Measurements from ENCODE around the gene AGRN. TPM values are rescaled to one million over a fixed set of nuclear protein-coding genes. Genes with fewer than 3 reads are reported as not detected.

AGRN gene
- total RNA-seq, 1 donor from 2014 or later = 27.6 TPM

- intact Hi-C loops (cut with micrococcal nuclease) = no loop called here
- Mint-ChIP-seq H3K4me3 (ENCODE audit: low read depth) (no peak overlapping the region), H3K36me3 (ENCODE audit: low read depth) (no peaks in the 10 kb centered on the region), H3K27me3 (ENCODE audit: low read depth) (peaks cover 10% of the 10 kb centered on the region), H3K4me1 (ENCODE audit: low read depth) (peaks cover 2% of the 10 kb centered on the region), H3K9me3 (no peaks in the 10 kb centered on the region), H3K27ac (no peak overlapping the region)
- DNase-seq (ENCODE audit: low spot score) = no peak
Observed at GRCh38 chr1:978069-978834, 41.7 kb upstream of the AGRN start.

GRCh38 chr1:978835-979743, 40.8 kb upstream of the AGRN start:
- H3K27ac Mint-ChIP-seq = no peak overlapping the region
- no peaks in the 10 kb centered on the region for H3K9me3 Mint-ChIP-seq
- H3K36me3 Mint-ChIP-seq (ENCODE audit: low read depth) = no peaks in the 10 kb centered on the region
- H3K27me3 Mint-ChIP-seq (ENCODE audit: low read depth) = peaks cover 13% of the 10 kb centered on the region
- no peak overlapping the region for H3K4me3 Mint-ChIP-seq (ENCODE audit: low read depth)
- intact Hi-C loops (cut with micrococcal nuclease) = no loop called here
- H3K4me1 Mint-ChIP-seq (ENCODE audit: low read depth) = peaks cover 2% of the 10 kb centered on the region
- no peak for DNase-seq (ENCODE audit: low spot score)

GRCh38 chr1:979744-980072, 40.2 kb upstream of the AGRN start:
- Mint-ChIP-seq H3K27ac (no peak overlapping the region), H3K36me3 (ENCODE audit: low read depth) (no peaks in the 10 kb centered on the region), H3K4me3 (ENCODE audit: low read depth) (no peak overlapping the region), H3K9me3 (no peaks in the 10 kb centered on the region), H3K4me1 (ENCODE audit: low read depth) (peaks cover 2% of the 10 kb centered on the region), H3K27me3 (ENCODE audit: low read depth) (peaks cover 13% of the 10 kb centered on the region)
- no peak for DNase-seq (ENCODE audit: low spot score)
- intact Hi-C loops (cut with micrococcal nuclease) = no loop called here

- Mint-ChIP-seq H3K4me3 (ENCODE audit: low read depth) (no peak overlapping the region), H3K36me3 (ENCODE audit: low read depth) (no peaks in the 10 kb centered on the region), H3K4me1 (ENCODE audit: low read depth) (peaks cover 2% of the 10 kb centered on the region), H3K27ac (no peak overlapping the region), H3K27me3 (ENCODE audit: low read depth) (peaks cover 12% of the 10 kb centered on the region), H3K9me3 (no peaks in the 10 kb centered on the region)
- DNase-seq (ENCODE audit: low spot score) = no peak
- intact Hi-C loops (cut with micrococcal nuclease) = no loop called here
Observed at GRCh38 chr1:980137-980571, 39.8 kb upstream of the AGRN start.

- intact Hi-C loops (cut with micrococcal nuclease) = no loop called here
- H3K36me3 Mint-ChIP-seq (ENCODE audit: low read depth) = no peaks in the 10 kb centered on the region
- peaks cover 2% of the 10 kb centered on the region for H3K4me1 Mint-ChIP-seq (ENCODE audit: low read depth)
- H3K9me3 Mint-ChIP-seq = no peaks in the 10 kb centered on the region
- peaks cover 16% of the 10 kb centered on the region for H3K27me3 Mint-ChIP-seq (ENCODE audit: low read depth)
- no peak overlapping the region for H3K4me3 Mint-ChIP-seq (ENCODE audit: low read depth)
- no peak for DNase-seq (ENCODE audit: low spot score)
- H3K27ac Mint-ChIP-seq = no peak overlapping the region
Observed at GRCh38 chr1:980602-981395, 39.1 kb upstream of the AGRN start.

- Mint-ChIP-seq H3K27me3 (ENCODE audit: low read depth) (peaks cover 15% of the 10 kb centered on the region), H3K36me3 (ENCODE audit: low read depth) (no peaks in the 10 kb centered on the region), H3K9me3 (no peaks in the 10 kb centered on the region), H3K4me3 (ENCODE audit: low read depth) (no peak overlapping the region), H3K27ac (no peak overlapping the region), H3K4me1 (ENCODE audit: low read depth) (peaks cover 2% of the 10 kb centered on the region)
- intact Hi-C loops (cut with micrococcal nuclease) = no loop called here
- DNase-seq (ENCODE audit: low spot score) = no peak
Observed at GRCh38 chr1:981491-981954, 38.4 kb upstream of the AGRN start.

GRCh38 chr1:981955-982558, 37.9 kb upstream of the AGRN start, which contains the start of gene PERM1:
Gene PERM1, minus strand, starts transcription at chr1:982093. Its CDS starts 1,064 bp downstream, at chr1:981029.
- Mint-ChIP-seq H3K27me3 (ENCODE audit: low read depth) (peaks cover 15% of the 10 kb centered on the region), H3K4me1 (ENCODE audit: low read depth) (peaks cover 2% of the 10 kb centered on the region), H3K9me3 (no peaks in the 10 kb centered on the region), H3K4me3 (ENCODE audit: low read depth) (no peak within 1 kb of the TSS), H3K27ac (no peak within 1 kb of the TSS), H3K36me3 (ENCODE audit: low read depth) (no peaks in the 10 kb centered on the region)
- no peak for DNase-seq (ENCODE audit: low spot score)
- intact Hi-C loops (cut with micrococcal nuclease) = no loop called here

GRCh38 chr1:982765-983436, 37.0 kb upstream of the AGRN start:
- Mint-ChIP-seq H3K4me3 (ENCODE audit: low read depth) (no peak overlapping the region), H3K27ac (no peak overlapping the region), H3K27me3 (ENCODE audit: low read depth) (peaks cover 15% of the 10 kb centered on the region), H3K4me1 (ENCODE audit: low read depth) (peaks cover 2% of the 10 kb centered on the region), H3K9me3 (no peaks in the 10 kb centered on the region), H3K36me3 (ENCODE audit: low read depth) (no peaks in the 10 kb centered on the region)
- intact Hi-C loops (cut with micrococcal nuclease) = no loop called here
- DNase-seq (ENCODE audit: low spot score) = no peak

- no peak for DNase-seq (ENCODE audit: low spot score)
- H3K36me3 Mint-ChIP-seq (ENCODE audit: low read depth) = no peaks in the 10 kb centered on the region
- H3K4me1 Mint-ChIP-seq (ENCODE audit: low read depth) = no peaks in the 10 kb centered on the region
- H3K27ac Mint-ChIP-seq = no peak overlapping the region
- H3K27me3 Mint-ChIP-seq (ENCODE audit: low read depth) = peaks cover 22% of the 10 kb centered on the region
- H3K9me3 Mint-ChIP-seq = no peaks in the 10 kb centered on the region
- H3K4me3 Mint-ChIP-seq (ENCODE audit: low read depth) = no peak overlapping the region
- intact Hi-C loops (cut with micrococcal nuclease) = loop anchor here (2.0 kb wide), 1 partner anchor 79 kb away; no protein-coding TSS in a partner anchor
Observed at GRCh38 chr1:983798-984475, 36.0 kb upstream of the AGRN start.

GRCh38 chr1:984476-984814, 35.5 kb upstream of the AGRN start:
- intact Hi-C loops (cut with micrococcal nuclease) = loop anchor here (2.0 kb wide), 1 partner anchor 78 kb away; no protein-coding TSS in a partner anchor
- Mint-ChIP-seq H3K9me3 (no peaks in the 10 kb centered on the region), H3K4me3 (ENCODE audit: low read depth) (no peak overlapping the region), H3K27me3 (ENCODE audit: low read depth) (peaks cover 26% of the 10 kb centered on the region), H3K4me1 (ENCODE audit: low read depth) (no peaks in the 10 kb centered on the region), H3K27ac (no peak overlapping the region), H3K36me3 (ENCODE audit: low read depth) (no peaks in the 10 kb centered on the region)
- no peak for DNase-seq (ENCODE audit: low spot score)

GRCh38 chr1:985126-985525, 34.8 kb upstream of the AGRN start:
- DNase-seq (ENCODE audit: low spot score) = no peak
- Mint-ChIP-seq H3K4me3 (ENCODE audit: low read depth) (no peak overlapping the region), H3K27me3 (ENCODE audit: low read depth) (peaks cover 26% of the 10 kb centered on the region), H3K4me1 (ENCODE audit: low read depth) (no peaks in the 10 kb centered on the region), H3K36me3 (ENCODE audit: low read depth) (no peaks in the 10 kb centered on the region), H3K9me3 (no peaks in the 10 kb centered on the region), H3K27ac (no peak overlapping the region)
- intact Hi-C loops (cut with micrococcal nuclease) = loop anchor here (2.0 kb wide), 1 partner anchor 78 kb away; no protein-coding TSS in a partner anchor
